ENCODE data around the gene KRT80.
A peak's percentile ranks its signal among the peaks of the same experiment; 100 is the strongest.

Gene KRT80

GRCh38 chr12:52228931-52229330 lies 37.1 kb upstream of the KRT80 start:
- no peak for DNase-seq

- DNase-seq: no peak
Measured at GRCh38 chr12:52228366-52228765, 36.6 kb upstream of the KRT80 start.

DNA sequence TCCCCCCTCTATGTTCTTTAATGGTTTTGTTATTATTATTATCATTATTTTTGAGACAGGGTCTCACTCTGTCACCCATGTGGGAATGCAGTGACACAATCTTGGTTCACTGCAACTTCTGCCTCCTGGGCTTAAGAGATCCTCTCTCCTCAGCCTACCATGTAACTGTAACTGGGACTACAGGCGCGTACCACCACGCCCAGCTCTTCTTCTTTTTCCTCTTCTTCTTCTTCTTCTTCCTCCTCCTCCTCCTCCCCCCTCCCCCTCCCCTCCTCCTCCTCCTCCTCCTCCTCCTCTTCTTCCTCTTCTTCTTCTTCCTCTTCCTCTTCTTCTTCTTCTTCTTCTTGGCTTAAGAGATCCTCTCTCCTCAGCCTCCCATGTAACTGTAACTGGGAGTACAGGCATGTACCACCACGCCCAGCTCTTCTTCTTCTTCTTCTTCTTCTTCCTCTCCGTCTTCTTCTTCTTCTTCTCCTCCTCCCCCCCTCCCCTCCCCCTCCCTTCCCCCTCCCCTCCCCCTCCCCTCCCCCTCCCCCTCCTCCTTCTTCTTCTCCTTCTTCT lies 35.9 kb upstream of the KRT80 start:
- no peak for DNase-seq

- no peak for DNase-seq
Measured at GRCh38 chr12:52226446-52226845, 34.6 kb upstream of the KRT80 start.

- no peak for DNase-seq
Measured at GRCh38 chr12:52225752-52226151, 33.9 kb upstream of the KRT80 start.

- DNase-seq: no peak
Measured at GRCh38 chr12:52224151-52224550, 32.3 kb upstream of the KRT80 start.

GRCh38 chr12:52223406-52224039 lies 31.7 kb upstream of the KRT80 start:
- no peak for DNase-seq

DNA sequence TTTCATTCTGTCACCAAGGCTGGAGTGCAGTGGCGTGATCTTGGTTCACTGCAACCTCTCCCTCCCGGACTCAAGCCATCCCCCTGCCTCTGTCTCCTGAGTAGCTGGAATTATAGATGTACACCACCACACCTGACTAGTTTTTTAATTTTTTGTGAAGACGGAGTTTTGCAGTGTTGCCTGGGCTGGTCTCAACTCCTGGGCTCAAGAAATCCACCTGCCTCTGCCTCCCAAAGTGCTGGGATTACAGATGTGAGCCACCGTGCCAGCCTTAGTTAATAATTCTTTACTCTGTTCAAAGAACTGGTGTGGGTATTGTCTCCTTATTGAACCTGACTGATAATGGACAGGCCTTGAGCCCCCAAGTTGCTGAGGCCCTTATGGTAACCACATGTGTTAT lies 30.9 kb upstream of the KRT80 start:
- no peak for DNase-seq

DNA sequence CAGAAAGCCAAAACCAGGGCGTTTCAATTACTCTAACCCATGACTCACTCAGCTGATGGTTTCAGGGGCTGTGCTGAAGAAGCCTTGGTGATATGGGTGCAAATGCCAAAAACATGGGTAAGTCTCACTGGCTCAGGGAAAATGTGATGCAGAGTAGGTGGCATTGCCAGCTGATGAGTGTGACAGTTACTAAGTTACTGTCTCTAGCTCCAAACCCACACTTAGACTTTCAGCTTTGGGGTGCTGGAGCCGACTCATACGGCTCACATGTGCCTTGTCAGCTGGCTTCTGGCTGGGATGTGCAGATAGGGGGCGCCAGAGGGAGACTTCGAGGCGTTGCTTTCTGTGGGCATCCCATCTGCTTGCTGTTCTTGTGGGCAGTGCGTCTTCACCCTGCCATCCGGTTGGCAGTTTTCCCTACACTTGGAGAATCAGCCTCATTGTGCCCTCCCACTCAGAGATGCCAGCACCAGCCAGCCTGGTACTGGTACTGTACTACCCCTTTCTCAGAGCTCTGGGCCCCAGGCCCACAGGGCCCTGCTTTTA lies 30.2 kb upstream of the KRT80 start:
- DNase-seq: peak; percentile 94

GRCh38 chr12:52221070-52221781 lies 29.4 kb upstream of the KRT80 start:
- DNase-seq: no peak

DNA sequence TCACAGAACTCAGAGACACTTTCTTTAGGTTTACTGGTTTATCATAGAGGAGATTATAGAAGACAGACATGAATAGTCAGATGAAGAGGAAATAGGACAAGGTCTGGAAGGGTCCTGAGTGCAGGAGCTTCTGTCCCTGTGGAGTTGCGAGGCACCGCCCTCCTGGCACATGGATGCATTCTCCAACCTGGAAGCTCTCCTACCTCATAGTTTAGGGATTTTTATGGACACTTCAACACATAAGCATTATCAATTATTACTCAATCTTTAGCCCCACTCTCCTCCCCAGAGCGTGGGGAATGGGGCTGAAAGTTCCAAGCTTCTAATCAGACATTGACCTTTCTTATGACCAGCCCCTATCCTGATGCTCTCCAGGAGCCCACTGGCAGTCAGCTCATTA lies 28.7 kb upstream of the KRT80 start:
- no peak for DNase-seq

DNA sequence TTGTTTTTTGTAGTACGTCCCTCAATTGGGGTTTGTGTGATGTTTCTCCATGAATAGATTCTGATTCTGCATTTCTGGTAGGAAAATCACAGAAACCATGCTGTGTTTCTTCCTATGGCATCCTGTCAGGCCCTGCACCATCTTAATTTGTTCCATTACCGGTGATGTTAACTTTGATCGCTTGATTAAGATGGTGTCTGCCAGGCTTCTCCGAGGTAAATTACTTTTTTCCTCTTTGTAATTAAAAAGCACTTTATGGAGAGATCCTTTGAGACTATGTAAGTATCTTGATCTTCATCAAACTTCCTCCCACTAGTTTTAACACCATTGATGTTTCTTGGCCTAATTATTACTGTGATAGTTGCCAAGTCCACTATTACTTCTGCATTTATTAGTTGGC lies 26.2 kb upstream of the KRT80 start:
- DNase-seq: no peak

GRCh38 chr12:52217223-52217622 lies 25.4 kb upstream of the KRT80 start:
- DNase-seq: no peak

GRCh38 chr12:52216807-52217206 lies 25.0 kb upstream of the KRT80 start:
- no peak for DNase-seq

- DNase-seq: no peak
Measured at GRCh38 chr12:52216100-52216499, 24.3 kb upstream of the KRT80 start.

DNA sequence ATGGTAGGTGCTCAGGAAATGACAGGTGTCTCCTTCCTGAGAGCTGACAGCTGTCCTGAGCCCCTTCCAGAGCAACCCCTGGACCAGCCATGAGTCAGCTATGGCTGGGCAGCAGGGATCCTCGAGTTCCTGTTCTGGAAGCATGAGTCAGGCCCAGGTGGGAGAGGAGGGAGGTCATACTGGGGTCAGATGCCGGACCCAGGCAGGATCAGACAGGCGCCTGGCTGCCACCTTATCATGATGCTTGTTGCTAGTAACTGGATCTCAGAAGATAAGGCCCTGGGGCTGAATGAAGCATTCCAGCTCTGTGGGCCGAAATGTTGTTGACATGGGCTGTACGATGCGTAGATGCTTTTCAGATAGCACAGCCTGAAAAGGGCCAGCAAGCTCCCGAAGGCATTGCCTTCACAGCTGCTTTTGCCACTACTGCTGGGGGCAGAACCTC lies 23.8 kb upstream of the KRT80 start:
- DNase-seq: no peak

DNA sequence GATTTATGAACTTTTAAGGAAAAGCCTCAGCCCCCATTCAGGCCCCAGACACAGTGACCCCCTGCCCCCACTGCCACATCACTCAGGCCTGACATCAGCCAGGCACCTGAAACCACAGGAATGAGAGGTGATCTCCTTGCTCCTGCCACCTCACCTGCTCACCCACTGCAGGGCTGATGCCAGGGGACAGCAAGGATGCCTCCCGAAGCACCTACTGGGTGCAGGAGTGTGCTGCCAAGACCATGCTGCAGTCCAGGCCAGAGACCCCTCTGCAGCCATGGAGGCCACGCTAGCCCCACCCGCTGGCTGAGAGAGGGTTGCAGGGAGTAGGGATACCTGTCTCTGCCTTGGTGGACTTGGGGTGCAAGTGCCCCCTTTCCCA lies 22.6 kb upstream of the KRT80 start:
- DNase-seq: no peak

DNA sequence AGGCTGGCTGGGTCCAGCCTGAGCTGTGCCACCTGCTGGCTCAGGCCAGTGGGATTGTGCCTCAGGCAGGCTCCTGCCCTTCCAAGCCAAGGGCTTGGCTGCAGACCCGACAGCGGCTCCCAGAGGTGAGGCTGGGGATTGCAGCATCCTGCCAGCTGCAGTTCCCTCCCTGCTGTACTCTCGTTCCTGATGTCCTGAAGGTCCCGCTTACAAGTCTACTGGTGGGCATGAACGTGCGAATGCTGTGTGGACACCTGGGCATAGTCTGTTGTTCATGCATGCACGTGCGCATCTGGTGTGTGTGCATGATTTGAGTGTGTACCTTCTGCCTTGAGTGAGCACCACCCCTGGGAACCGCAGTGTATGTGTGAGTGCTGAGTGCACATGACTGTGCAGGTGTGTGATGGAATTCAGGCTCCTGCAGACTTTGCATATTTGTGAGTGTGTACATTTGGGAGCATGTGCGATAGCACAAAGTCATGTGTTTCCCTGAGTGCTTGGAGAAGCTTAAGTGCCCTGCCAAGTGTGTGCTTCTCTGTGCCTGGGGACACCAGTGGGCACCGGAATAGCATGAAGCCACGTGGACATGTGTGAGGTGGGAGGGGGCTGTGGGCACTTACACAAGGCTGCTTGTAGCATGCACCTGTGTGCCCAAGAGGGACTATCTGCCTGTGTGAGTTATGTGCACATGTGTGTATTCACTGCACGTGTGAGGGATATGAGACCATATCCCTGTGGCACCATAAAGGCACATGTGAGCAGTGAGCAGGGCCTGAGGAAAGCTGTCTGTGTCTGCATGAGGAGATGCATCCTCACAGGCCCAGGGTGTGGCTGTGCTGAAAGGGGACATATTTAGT lies 22.0 kb upstream of the KRT80 start:
- DNase-seq: peak; percentile 85

GRCh38 chr12:52212701-52213563 lies 21.1 kb upstream of the KRT80 start:
- no peak for DNase-seq

- DNase-seq: no peak
Measured at GRCh38 chr12:52211716-52212585, 20.1 kb upstream of the KRT80 start.

Measured in stimulated activated CD8-positive, alpha-beta memory T cell treated with anti-CD3 and anti-CD28 coated beads, Interleukin-4, amount 100 ng/mL, for 48 hours (primary cell).